ENCODE measurements around the gene ATG16L2. TPM values are rescaled to one million over a fixed set of nuclear protein-coding genes. Genes with fewer than 3 reads are reported as not detected.
"Not testable (repeated sequence)": the region's sequence is repeated elsewhere in the genome, so short reads cannot be mapped to it uniquely, and the experiment has no call there.

The ATG16L2 gene
- total RNA-seq, 2 experiments from 2014 or later: 108 to 113 TPM

DNA sequence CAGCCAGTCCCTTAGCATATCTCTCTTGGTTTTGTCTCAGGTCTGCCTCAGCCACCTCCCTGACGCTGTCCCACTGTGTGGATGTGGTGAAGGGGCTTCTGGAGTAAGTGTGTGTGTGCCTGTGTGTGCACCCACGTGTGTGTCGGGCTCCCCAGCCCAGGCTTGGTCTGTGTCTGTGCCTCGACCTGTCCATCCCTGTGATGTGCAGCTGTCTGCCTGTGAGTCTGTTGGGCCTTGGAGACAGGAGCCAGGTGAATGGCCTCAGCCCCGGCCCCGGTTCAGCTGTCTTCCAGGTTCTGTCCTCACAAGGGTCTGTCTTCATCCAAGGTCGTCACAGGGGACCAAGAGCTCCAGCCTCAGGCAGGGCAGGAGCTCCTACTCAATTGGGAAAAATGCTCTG, 9.8 kb downstream of the ATG16L2 start:
- peaks cover 28% of the 10 kb centered on the region for H3K4me1 Mint-ChIP-seq
- POLR2A ChIA-PET: no interaction called here
- CTCF ChIA-PET: interaction anchor here (1.5 kb wide), 1 partner anchor 11 kb away, joined by 5 read pairs; no protein-coding TSS in a partner anchor
- no peaks in the 10 kb centered on the region for H3K9me3 Mint-ChIP-seq
- no peak overlapping the region for H3K4me3 Mint-ChIP-seq
- DNase-seq: no peak
- H3K36me3 Mint-ChIP-seq (ENCODE audit: low read depth): peaks cover 39% of the 10 kb centered on the region
- H3K27me3 Mint-ChIP-seq: no peaks in the 10 kb centered on the region
- H3K27ac Mint-ChIP-seq: no peak overlapping the region

DNA sequence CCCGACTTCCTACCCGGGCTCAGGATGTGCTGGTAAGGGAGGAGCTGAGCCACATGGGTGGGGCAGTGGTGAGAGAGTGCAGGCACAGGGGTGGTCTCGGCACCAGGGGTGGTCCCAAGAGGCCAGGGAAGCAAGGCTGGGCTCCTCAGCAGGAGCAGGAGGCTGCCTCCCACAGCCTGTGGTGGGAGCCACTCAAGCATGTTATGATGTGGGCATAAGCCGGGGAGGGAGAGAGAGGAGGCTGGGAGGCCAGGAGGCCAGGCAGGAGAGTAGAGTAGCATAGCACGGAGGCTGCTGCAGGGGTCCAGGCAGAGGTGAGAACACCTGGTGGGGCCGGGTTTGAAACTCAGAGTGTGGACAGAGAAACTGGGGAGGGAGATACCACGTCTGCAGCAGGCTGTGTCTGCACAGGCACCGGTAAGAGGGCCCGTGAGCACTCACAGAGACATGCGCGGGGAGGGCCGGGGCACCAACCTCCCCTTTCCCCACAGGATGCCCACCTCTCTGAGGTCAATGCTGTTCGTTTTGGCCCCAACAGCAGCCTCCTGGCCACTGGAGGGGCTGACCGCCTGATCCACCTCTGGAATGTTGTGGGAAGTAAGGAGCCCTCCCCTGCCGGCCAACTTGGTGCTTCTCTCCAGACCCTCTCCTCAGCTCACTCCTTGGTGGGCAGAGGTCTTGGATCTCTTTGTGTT, 10.7 kb downstream of the ATG16L2 start:
- Mint-ChIP-seq H3K27me3 (no peaks in the 10 kb centered on the region), H3K36me3 (ENCODE audit: low read depth) (peaks cover 40% of the 10 kb centered on the region), H3K4me1 (peaks cover 26% of the 10 kb centered on the region), H3K27ac (no peak overlapping the region), H3K9me3 (no peaks in the 10 kb centered on the region), H3K4me3 (no peak overlapping the region)
- ChIA-PET CTCF (interaction anchor here (1.5 to 3.1 kb wide), 2 partner anchors 12 kb away, joined by 5 to 11 read pairs; no protein-coding TSS in a partner anchor), POLR2A (no interaction called here)
- DNase-seq: no peak

DNA sequence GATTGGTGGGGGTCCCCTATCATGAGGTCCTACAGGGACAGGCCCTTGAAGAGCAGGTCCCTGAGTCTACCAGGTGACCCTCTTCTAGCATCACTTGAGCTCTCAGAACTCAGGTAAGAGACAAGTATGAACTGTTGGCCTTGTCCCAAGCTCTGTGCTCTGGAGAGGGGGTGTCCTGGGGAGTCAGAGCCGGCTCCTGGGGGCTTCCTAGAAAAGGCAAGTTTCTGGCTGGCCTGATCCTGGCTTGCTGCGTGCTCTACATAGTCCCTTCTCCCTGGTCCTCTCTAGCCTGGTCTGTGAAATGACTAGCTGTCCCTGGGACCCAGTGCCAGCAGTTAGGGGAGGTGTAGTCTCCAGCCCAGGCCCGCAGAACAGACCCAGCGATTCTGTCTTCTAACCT, 11.4 kb downstream of the ATG16L2 start:
- ChIA-PET POLR2A (no interaction called here), CTCF (interaction anchor here (1.0 to 3.1 kb wide), 2 partner anchors 13 to 317 kb away, joined by 3 to 11 read pairs; partner anchors contain the start of gene FCHSD2)
- H3K4me1 Mint-ChIP-seq: peaks cover 26% of the 10 kb centered on the region
- H3K27ac Mint-ChIP-seq: no peak overlapping the region
- H3K4me3 Mint-ChIP-seq: no peak overlapping the region
- no peak for DNase-seq
- H3K27me3 Mint-ChIP-seq: no peaks in the 10 kb centered on the region
- no peaks in the 10 kb centered on the region for H3K9me3 Mint-ChIP-seq
- H3K36me3 Mint-ChIP-seq (ENCODE audit: low read depth): peaks cover 44% of the 10 kb centered on the region

DNA sequence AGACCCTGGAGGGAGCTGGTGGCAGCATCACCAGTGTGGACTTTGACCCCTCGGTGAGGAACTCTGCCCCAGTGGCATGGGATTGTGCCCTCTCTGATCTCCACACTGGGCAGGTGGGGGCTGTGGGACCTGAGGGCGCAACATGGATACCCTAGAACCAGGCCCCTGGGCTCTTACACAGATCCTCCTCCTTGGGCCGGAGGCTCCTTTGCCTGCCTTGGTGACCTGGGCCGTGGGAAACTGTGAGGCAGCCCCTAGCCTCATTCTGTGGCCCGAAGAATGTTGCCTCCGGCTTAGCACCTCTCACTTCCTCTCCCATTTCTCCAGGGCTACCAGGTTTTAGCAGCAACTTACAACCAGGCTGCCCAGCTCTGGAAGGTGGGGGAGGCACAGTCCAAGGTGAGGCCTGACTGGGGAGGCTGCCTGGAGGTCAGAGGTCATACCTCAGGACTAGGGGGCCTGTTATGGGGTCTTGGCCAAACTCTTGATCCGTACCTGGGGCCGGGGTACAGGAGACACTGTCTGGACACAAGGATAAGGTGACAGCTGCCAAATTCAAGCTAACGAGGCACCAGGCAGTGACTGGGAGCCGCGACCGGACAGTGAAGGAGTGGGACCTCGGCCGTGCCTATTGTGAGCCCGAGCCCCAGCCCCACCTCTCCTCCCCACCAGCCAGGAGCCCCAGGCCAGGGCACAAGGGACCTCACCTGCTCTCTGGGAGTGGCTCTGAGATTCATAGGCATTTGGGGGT, 12.2 kb downstream of the ATG16L2 start:
- CTCF ChIA-PET: interaction anchor here (1.0 to 3.1 kb wide), 2 partner anchors 13 to 316 kb away, joined by 3 to 11 read pairs; partner anchors contain the start of gene FCHSD2
- no peak for DNase-seq
- H3K36me3 Mint-ChIP-seq (ENCODE audit: low read depth): peaks cover 41% of the 10 kb centered on the region
- H3K27ac Mint-ChIP-seq: no peak overlapping the region
- H3K27me3 Mint-ChIP-seq: no peaks in the 10 kb centered on the region
- no peak overlapping the region for H3K4me3 Mint-ChIP-seq
- POLR2A ChIA-PET: no interaction called here
- H3K9me3 Mint-ChIP-seq: no peaks in the 10 kb centered on the region
- H3K4me1 Mint-ChIP-seq: peaks cover 26% of the 10 kb centered on the region

DNA sequence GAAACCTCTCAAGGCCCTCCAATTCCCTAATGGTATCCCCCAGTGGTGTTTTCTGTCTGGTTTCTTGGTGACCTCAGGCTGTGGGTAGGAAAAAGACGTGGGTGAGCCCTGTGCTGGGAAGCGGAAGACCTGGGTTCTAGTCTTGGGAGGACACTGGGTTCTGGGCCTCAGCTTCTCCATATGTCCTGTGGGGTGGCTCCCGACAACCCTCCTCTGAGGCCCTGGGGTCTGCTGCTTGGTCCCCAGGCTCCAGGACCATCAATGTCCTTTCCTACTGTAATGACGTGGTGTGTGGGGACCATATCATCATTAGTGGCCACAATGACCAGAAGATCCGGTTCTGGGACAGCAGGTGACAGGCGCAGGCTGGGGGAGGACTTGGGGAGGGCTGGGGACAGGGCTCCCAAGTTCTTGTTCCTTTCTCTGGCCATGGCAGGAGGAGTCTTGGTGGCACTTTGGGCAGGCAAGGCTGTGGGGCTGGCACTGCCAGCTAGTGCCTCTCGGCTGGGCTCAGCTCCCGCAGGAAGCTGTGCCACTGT, 12.8 kb downstream of the ATG16L2 start:
- DNase-seq: no peak
- H3K36me3 Mint-ChIP-seq (ENCODE audit: low read depth): peaks cover 44% of the 10 kb centered on the region
- no peaks in the 10 kb centered on the region for H3K9me3 Mint-ChIP-seq
- no peaks in the 10 kb centered on the region for H3K27me3 Mint-ChIP-seq
- H3K27ac Mint-ChIP-seq: peak overlapping the region; percentile 83
- peaks cover 29% of the 10 kb centered on the region for H3K4me1 Mint-ChIP-seq
- ChIA-PET CTCF (interaction anchor here (1.2 to 3.1 kb wide), 3 partner anchors 11 to 102 kb away, joined by 4 to 12 read pairs (median 11); no protein-coding TSS in a partner anchor), POLR2A (interaction anchor here (1.2 kb wide), 1 partner anchor 102 kb away, joined by 3 read pairs; no protein-coding TSS in a partner anchor)
- H3K4me3 Mint-ChIP-seq: no peak overlapping the region

DNA sequence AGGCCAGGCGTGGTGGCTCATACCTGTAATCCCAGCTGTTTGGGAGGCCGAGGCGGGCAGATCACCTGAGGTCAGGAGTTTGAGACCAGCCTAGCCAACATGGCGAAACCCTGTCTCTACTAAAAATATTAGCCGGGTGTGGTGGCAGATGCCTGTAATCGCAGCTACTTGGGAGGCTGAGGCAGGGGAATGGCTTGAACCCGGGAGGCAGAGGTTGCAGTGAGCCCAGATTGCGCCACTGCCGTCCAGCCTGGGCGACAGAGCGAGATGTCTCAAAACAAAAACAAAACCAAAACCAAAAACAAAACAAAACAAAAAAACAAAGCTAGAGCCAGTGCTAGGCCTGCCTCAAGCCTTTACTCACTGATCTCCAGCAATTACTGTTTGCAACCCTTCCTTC, 13.4 kb downstream of the ATG16L2 start:
- POLR2A ChIA-PET: interaction anchor here (1.0 to 1.2 kb wide), 2 partner anchors 9 to 103 kb away, joined by 3 read pairs; no protein-coding TSS in a partner anchor

DNA sequence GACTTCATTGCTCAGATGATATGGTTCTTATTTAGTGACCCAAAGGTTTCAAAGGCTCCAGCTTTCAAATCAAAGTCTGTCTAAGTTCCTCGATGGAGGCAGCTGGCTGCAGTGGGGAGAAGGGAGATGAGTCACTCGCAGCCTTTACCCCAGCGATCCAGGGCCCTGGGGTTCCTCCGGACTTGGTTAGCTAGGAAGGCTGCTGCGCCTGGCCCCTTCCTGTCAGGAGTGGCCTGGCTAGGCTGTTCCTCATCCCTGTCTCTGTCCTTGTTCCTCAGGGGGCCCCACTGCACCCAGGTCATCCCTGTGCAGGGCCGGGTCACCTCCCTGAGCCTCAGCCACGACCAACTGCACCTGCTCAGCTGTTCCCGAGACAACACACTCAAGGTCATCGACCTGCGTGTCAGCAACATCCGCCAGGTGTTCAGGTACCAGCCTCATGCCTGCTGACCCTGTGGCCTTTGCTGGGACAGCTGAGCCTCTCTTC, 13.9 kb downstream of the ATG16L2 start:
- no peak overlapping the region for H3K4me3 Mint-ChIP-seq
- POLR2A ChIA-PET: interaction anchor here (1.0 to 1.2 kb wide), 2 partner anchors 9 to 103 kb away, joined by 3 read pairs; no protein-coding TSS in a partner anchor
- no peaks in the 10 kb centered on the region for H3K9me3 Mint-ChIP-seq

More for the DNA sequence above, 13.4 kb downstream of the ATG16L2 start:
- Mint-ChIP-seq H3K27ac (peak overlapping the region; percentile 83), H3K4me1 (peaks cover 29% of the 10 kb centered on the region), H3K36me3 (ENCODE audit: low read depth) (peaks cover 46% of the 10 kb centered on the region)
- CTCF ChIA-PET: interaction anchor here (0.6 to 3.1 kb wide), 8 partner anchors 12 to 415 kb away, joined by 3 to 12 read pairs (median 4); partner anchors contain the start of gene STARD10
- H3K9me3 Mint-ChIP-seq, H3K27me3 Mint-ChIP-seq, H3K4me3 Mint-ChIP-seq: not testable (repeated sequence)
- DNase-seq: peak; percentile 37

DNA sequence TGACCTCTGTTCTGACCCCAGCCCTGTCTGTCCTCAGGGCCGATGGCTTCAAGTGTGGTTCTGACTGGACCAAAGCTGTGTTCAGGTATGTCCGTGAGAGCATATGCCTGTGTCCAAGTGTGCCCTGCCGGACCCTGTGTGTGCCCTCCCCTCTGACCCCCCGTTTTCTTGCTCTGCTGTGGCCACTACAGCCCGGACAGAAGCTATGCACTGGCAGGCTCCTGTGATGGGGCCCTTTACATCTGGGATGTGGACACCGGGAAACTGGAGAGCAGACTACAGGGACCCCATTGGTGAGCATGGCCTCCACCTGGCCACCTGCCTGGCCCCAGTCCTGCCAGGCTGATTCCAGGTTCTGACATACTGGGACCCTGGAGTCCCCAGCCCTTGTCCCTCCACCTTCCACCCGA, 14.5 kb downstream of the ATG16L2 start:
- H3K36me3 Mint-ChIP-seq (ENCODE audit: low read depth): peaks cover 41% of the 10 kb centered on the region
- H3K4me3 Mint-ChIP-seq: no peak overlapping the region
- CTCF ChIA-PET: interaction anchor here (1.0 to 2.2 kb wide), 6 partner anchors 16 to 349 kb away, joined by 3 to 12 read pairs (median 4); partner anchors contain the start of gene STARD10
- POLR2A ChIA-PET: no interaction called here
- H3K27me3 Mint-ChIP-seq: no peaks in the 10 kb centered on the region
- no peaks in the 10 kb centered on the region for H3K9me3 Mint-ChIP-seq
- H3K27ac Mint-ChIP-seq: peak overlapping the region; percentile 83
- no peak for DNase-seq
- H3K4me1 Mint-ChIP-seq: peaks cover 29% of the 10 kb centered on the region

More for the DNA sequence above, 13.9 kb downstream of the ATG16L2 start:
- CTCF ChIA-PET: interaction anchor here (0.6 to 3.1 kb wide), 9 partner anchors 12 to 415 kb away, joined by 3 to 12 read pairs (median 4); partner anchors contain the start of gene STARD10
- peak overlapping the region; percentile 83 for H3K27ac Mint-ChIP-seq
- H3K36me3 Mint-ChIP-seq (ENCODE audit: low read depth): peaks cover 45% of the 10 kb centered on the region
- H3K27me3 Mint-ChIP-seq: no peaks in the 10 kb centered on the region
- no peak for DNase-seq
- peaks cover 29% of the 10 kb centered on the region for H3K4me1 Mint-ChIP-seq

DNA sequence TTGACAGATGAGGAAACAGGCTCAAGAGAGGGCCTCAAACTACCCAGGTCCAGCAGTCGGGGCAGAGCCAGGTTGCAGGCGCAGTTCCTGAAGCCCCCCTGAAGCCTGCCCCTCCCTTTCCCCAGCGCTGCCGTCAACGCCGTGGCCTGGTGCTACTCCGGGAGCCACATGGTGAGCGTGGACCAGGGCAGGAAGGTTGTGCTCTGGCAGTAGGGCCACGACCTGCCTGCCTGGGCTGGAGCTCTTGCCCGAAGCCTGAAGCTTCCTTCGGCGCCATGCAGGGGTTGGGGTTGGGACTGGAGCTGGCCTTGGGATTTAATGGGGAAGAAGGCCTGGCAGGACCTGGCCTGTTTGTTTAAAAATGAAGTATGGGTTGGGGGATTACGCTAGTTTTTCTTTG, 15.0 kb downstream of the ATG16L2 start:
- H3K27ac Mint-ChIP-seq: peak overlapping the region; percentile 83
- CTCF ChIA-PET: interaction anchor here (1.3 to 2.2 kb wide), 6 partner anchors 16 to 348 kb away, joined by 3 to 12 read pairs (median 5); no protein-coding TSS in a partner anchor
- POLR2A ChIA-PET: no interaction called here
- H3K36me3 Mint-ChIP-seq (ENCODE audit: low read depth): peaks cover 39% of the 10 kb centered on the region
- no peak for DNase-seq
- no peaks in the 10 kb centered on the region for H3K9me3 Mint-ChIP-seq
- H3K4me1 Mint-ChIP-seq: peaks cover 29% of the 10 kb centered on the region
- no peak overlapping the region for H3K4me3 Mint-ChIP-seq
- no peaks in the 10 kb centered on the region for H3K27me3 Mint-ChIP-seq

DNA sequence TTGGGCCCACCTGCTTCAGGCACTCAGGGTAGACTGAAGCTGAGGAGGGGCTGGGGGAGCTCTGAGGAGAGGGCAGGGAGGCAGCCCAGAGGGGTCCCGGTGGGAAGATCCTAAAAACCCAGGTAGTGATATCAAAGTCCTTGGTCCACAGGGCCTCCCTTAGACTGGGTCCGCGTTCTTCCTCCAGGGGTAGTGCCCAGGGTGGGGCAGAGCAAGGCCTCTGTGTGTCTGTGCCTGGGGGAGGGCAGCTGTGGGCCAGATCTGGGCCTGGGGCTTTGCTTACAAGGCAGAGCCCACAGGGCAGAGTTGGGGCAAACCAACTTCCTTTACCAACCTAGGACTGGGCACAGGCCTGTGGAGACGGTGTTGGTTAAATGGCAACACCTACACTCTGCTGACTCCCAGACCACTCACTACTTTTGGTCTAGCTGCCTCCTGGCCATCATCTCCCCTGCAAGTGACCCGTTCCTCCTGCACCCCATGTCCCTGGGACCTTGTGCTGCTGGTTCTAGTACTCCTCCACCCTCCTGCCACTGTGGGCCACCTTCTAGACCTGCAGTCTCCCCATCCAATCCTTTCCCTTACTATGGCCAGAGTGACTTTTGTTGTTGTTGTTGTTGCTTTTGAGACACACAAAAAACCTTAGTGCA, 15.8 kb downstream of the ATG16L2 start:
- no peak for DNase-seq
- POLR2A ChIA-PET: no interaction called here
- Mint-ChIP-seq H3K4me3 (no peak overlapping the region), H3K4me1 (peaks cover 32% of the 10 kb centered on the region), H3K9me3 (no peaks in the 10 kb centered on the region), H3K27me3 (no peaks in the 10 kb centered on the region), H3K36me3 (ENCODE audit: low read depth) (peaks cover 35% of the 10 kb centered on the region), H3K27ac (no peak overlapping the region)
- CTCF ChIA-PET: interaction anchor here (1.3 to 2.0 kb wide), 6 partner anchors 14 to 347 kb away, joined by 3 to 5 read pairs (median 4); no protein-coding TSS in a partner anchor

DNA sequence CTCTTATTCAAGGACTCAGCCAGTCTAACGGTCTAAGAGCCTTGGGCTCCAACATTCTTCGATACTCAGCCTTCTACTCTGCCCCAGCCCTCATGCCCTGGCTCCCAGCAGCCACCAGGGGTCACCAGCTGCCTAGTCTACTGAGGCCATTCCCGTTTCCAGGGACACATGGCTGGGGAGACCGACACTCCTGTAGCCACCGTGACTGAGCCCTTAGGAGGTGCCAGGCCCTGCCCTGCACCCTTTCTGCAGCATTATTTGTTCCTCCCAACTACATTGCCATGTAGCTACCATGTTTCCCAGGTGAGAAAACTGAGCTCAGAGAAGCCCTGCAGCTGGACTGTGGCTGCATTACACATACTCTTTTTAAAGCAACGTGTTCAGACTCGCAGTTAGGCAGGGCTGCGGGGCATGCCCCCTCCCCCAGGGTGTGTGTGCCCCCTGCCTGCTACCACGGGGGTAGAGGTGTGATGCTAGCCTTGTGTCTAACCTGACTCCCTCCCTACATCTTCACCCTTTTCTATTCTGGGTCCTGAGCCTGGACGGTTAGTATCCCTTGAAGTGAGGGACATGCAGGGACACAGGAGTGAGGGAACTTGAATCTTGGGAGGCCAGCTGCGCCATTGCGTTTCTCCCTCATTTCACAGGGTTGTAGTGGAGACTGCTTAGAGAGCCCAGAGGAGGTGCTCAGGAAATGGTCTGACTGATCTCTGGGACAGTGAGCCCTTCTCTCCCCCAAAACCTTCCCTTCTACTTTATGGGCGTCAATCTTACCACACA, 17.5 kb downstream of the ATG16L2 start:
- peaks cover 34% of the 10 kb centered on the region for H3K36me3 Mint-ChIP-seq (ENCODE audit: low read depth)
- no peak overlapping the region for H3K27ac Mint-ChIP-seq
- no peaks in the 10 kb centered on the region for H3K27me3 Mint-ChIP-seq

More for the DNA sequence above, 17.5 kb downstream of the ATG16L2 start:
- peak; percentile 59 for DNase-seq
- ChIA-PET CTCF (interaction anchor here (0.5 to 2.0 kb wide), 11 partner anchors 8 to 405 kb away, joined by 3 to 13 read pairs (median 4); no protein-coding TSS in a partner anchor), POLR2A (no interaction called here)
- Mint-ChIP-seq H3K9me3 (no peaks in the 10 kb centered on the region), H3K4me3 (no peak overlapping the region), H3K4me1 (peaks cover 38% of the 10 kb centered on the region)
